GM23248 (cell line): ENCODE data around the gene SDK2.

ENCODE experiments used
- EZH2 ChIP-seq: fragments of 200-600 bp; sonication (generic); IDR thresholded peaks from 2 replicates; pipeline ENCODE4 v1.6.1; 2018; ENCODE audit warnings: antibody characterized with exemption, mild to moderate bottlenecking; ENCODE audit not compliant: insufficient read depth, poor library complexity, severe bottlenecking
- EZH2phosphoT487 ChIP-seq: fragments of 200-600 bp; sonication (generic); IDR thresholded peaks from 2 replicates; pipeline ENCODE4 v1.6.1; 2018; ENCODE audit warnings: antibody characterized with exemption, moderate library complexity, mild to moderate bottlenecking, low read depth; ENCODE audit not compliant: insufficient read depth

DNA sequence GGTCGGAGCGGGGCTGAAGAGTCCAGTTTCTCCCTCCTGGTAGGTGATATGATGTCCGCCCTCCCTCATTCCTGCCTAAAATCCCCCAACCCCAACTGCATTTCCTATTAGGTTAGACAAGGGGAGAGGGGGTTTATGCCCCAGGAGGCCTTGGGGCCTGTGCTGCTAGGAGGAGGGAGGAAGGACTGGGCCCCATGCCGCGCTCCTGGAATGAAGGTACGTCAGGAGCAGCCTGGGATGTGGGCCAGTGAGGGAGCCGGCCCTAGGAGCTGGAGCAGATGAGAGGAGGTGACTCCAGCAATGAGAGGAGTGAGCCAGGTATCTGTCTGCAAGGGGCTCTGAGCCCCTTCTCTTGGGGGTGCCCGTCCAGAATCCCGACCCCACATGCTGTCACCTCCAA is 285.6 kb downstream of the SDK2 start:
- TF ChIP-seq EZH2 (no peak), EZH2phosphoT487 (no peak)
